GM18951 (cell line): ENCODE results near the gene IL17RD.

Experiments
- POLR2A ChIP-seq: IDR thresholded peaks from 4 replicates; pipeline ENCODE4 v1.6.1; 2011; ENCODE audit warnings: mild to moderate bottlenecking; ENCODE audit not compliant: insufficient read length, insufficient read depth; ENCODE audit errors: extremely low read depth
- in situ Hi-C: fragments of 300-500 bp; cut with MboI; formaldehyde crosslinking; loops from one replicate; pipeline ENCODE4 v1.12.0; 2022; ENCODE audit warnings: low sequenced_read_pairs, mixed read lengths, inconsistent platforms; ENCODE audit not compliant: unreplicated experiment

IL17RD gene

GRCh38 chr3:57100046-57100695 is 65.0 kb downstream of the IL17RD start:
- in situ Hi-C loops, result no loop called here
- TF ChIP-seq POLR2A, result no peak

- in situ Hi-C loops, result no loop called here
Observed at GRCh38 chr3:57098418-57099310, 66.5 kb downstream of the IL17RD start.

GRCh38 chr3:57097536-57097935 is 67.6 kb downstream of the IL17RD start:
- in situ Hi-C loops, result no loop called here
- no peak for TF ChIP-seq POLR2A

More at GRCh38 chr3:57098418-57099310, 66.5 kb downstream of the IL17RD start:
- no peak for TF ChIP-seq POLR2A

DNA sequence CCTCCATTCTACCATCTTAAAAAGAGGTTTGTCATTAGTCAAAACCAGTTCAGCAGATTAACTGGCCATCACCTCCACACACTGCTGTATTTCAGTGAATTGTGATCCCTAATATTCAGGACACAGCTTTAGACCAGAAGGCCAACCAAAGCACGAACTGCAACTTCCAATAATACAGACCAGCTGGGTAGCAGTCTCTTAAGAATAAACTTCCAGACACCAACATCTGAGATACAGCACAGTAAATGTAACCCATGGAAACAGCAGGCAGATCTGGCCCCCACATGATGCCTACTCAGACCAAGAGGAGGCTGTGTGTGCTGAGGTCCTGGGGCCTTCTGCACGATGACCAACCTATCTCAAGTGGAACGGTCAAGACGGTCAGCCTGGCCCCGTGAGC is 69.8 kb downstream of the IL17RD start:
- TF ChIP-seq POLR2A, result no peak
- in situ Hi-C loops, result no loop called here

DNA sequence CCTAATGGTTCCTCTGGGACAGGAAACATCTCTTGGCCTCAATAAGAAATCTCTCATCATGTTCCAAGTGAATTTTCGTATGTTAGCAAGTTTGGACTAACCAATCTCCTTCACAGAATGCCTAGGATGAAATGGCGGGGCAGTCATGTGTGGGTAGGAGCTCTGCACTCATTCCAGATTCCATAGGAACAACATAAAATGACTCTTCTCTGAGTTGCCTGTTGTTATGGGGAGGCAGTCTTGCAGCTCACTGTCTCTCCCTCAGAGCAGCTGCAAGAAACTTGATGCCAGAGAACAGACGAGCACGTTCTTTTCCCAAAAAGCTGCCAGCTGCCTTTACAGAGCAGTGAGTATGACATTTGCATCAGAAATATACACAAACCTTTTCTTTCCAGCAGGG is 70.6 kb downstream of the IL17RD start:
- in situ Hi-C loops, result no loop called here
- TF ChIP-seq POLR2A, result no peak

GRCh38 chr3:57093971-57094535 is 71.1 kb downstream of the IL17RD start:
- in situ Hi-C loops, result no loop called here
- TF ChIP-seq POLR2A, result no peak

DNA sequence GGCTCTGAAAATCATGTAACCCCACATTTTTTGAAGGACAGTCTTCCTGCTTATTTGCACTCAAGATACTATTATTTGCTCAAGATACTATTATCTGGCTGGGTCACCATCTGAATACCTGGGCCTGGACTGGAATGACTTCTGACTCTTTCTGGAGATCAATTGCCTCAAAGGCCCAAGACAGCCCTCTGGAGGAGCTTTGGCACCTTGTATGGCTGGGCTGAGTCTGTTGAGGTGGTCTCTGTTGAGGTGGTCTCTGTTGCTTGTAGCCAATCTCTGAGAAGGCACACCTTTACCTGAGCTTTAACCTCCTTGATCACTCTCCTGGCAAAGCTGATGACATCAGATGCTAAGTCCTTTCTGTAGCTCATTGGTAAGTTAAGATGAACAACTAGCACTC is 71.7 kb downstream of the IL17RD start:
- in situ Hi-C loops, result no loop called here

GRCh38 chr3:57091521-57092273 is 73.5 kb downstream of the IL17RD start:
- in situ Hi-C loops, result no loop called here
- TF ChIP-seq POLR2A, result no peak

More for the DNA sequence above, 71.7 kb downstream of the IL17RD start:
- TF ChIP-seq POLR2A, result no peak

DNA sequence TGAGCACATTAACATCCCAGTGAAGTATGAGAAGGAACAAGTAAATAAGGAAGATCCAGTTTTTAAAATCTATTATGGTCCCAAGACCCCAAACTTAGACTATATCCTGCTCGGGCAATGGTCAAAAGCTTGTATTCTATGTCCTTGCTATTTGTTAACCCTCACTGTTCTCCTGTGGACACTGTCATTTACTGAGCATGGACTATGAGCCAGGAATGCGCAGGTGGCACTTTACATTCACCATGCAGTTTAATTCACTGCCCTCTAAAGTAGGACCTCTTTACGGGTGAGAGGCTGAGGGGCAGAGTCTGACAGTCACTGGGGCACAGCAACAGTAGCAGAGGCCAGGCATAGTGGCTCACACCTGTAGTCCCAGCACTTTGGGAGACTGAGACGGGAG is 76.1 kb downstream of the IL17RD start:
- in situ Hi-C loops, result no loop called here
- TF ChIP-seq POLR2A, result no peak

DNA sequence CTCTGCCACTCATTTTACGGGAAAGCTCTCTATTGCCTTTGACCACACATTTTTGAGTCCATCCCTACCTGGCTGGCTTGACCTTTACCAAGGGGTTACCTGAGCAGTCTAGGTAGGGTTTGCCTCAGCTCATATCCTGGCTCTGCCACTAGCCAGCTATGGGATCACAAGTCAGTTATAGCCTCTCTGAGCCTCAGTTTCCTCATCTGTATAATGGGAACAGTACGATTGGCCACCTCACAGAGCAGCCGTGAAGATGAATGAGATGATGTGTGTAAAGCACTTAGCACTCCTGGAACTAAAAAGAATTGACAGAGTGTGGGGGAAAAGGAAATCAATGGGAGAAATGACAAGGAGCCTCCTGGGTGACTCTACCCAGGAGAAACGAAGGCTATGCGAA is 76.7 kb downstream of the IL17RD start:
- in situ Hi-C loops, result no loop called here
- no peak for TF ChIP-seq POLR2A

- TF ChIP-seq POLR2A, result no peak
- in situ Hi-C loops, result no loop called here
Observed at GRCh38 chr3:57087361-57088092, 77.6 kb downstream of the IL17RD start.

GRCh38 chr3:57086201-57086600 is 79.0 kb downstream of the IL17RD start:
- in situ Hi-C loops, result no loop called here
- TF ChIP-seq POLR2A, result no peak
